Tibial nerve (tissue), 4 donors: ENCODE data around the gene MDFIC. TPM values are rescaled to one million over a fixed set of nuclear protein-coding genes. Genes with fewer than 3 reads are reported as not detected.
A peak's percentile ranks its signal among the peaks of the same experiment; 100 is the strongest.

ENCODE experiments used
- DNase-seq, 2 donors: peaks; one replicate each; pipeline ENCODE4 v3.0.0-alpha.2; 2019; ENCODE audit warnings: low spot score in 2 of 2
- H3K27ac ChIP-seq, 4 donors: fragments of 200-600 bp; sonication (generic) in 3 of 4; one replicate each; pipeline ENCODE4 v1.5.1; 2017 to 2019; ENCODE audit warnings: mild to moderate bottlenecking in 1 of 4
- H3K27me3 ChIP-seq, 2 donors: fragments of 200-600 bp; sonication (generic) in 1 of 2; one replicate each; pipeline versions ENCODE4 v1.5.1 to v1.6.0; 2017 to 2019
- H3K36me3 ChIP-seq, 3 donors: fragments of 200-600 bp; sonication (generic); one replicate each; pipeline ENCODE4 v1.5.1; 2018 to 2019
- H3K4me1 ChIP-seq, 4 donors: fragments of 200-600 bp; sonication (generic) in 3 of 4; one replicate each; pipeline ENCODE4 v1.5.1; 2017 to 2019
- H3K4me3 ChIP-seq, 4 donors: fragments of 200-600 bp; sonication (generic) in 3 of 4; one replicate each; pipeline ENCODE4 v1.5.1; 2017 to 2019; ENCODE audit warnings: mild to moderate bottlenecking in 1 of 4, moderate library complexity in 1 of 4
- H3K9me3 ChIP-seq, 4 donors: fragments of 200-600 bp; sonication (generic) in 3 of 4; one replicate each; pipeline ENCODE4 v1.5.1; 2017 to 2019
- EP300 ChIP-seq, 2 donors: sonication (generic); formaldehyde crosslinking; IDR thresholded peaks; one replicate each; pipeline ENCODE4 v1.6.1; 2017; ENCODE audit warnings: antibody characterized with exemption in 2 of 2, mild to moderate bottlenecking in 1 of 2
- POLR2A ChIP-seq, 2 donors: fragments of 450-650 bp; IDR thresholded peaks; one replicate each; pipeline ENCODE4 v1.6.1; 2017; ENCODE audit warnings: antibody characterized with exemption in 2 of 2, mild to moderate bottlenecking in 2 of 2, moderate library complexity in 2 of 2
- whole genome bisulfite sequencing, 2 donors: methylation state at CpG; one replicate each; pipeline ENCODE4 v1.1.5; 2018; 5-methylcytosine and 5-hydroxymethylcytosine counted together
- total RNA-seq, 4 donors: library from RNA; depleted of rRNA; stranded (reverse); fragments of >200 nt; gene quantifications; one replicate each; pipeline ENCODE4 v1.1.0, GENCODE V29; 2016
- TF ChIP-seq, protein P1 (sequence below), 5 experiments: fragments of 200-600 bp in 3 of 5; fragments of 450-650 bp in 2 of 5; sonication (generic) in 3 of 5; IDR thresholded peaks; one replicate each; pipeline ENCODE4 v1.5.1; 2016 to 2019; ENCODE audit warnings: antibody characterized with exemption in 5 of 5, mild to moderate bottlenecking in 3 of 5, moderate library complexity in 2 of 5

Gene MDFIC
- total RNA-seq, 4 donors from 2014 or later = 41.2 to 72.2 (median 67.4) TPM

- Histone ChIP-seq H3K4me1 (peaks cover 0 to 87% (median 44%) of the 10 kb centered on the region in 4 donors), H3K4me3 (no peak overlapping the region), H3K27me3 (no peaks in the 10 kb centered on the region), H3K27ac (peak overlapping the region in 2 of 4 donors; percentile 8 to 44), H3K36me3 (no peaks in the 10 kb centered on the region), H3K9me3 (no peaks in the 10 kb centered on the region)
- no peak for DNase-seq
- TF ChIP-seq POLR2A (IDR thresholded peaks at IDR 0.05) = no peak
- peak in 1 of 2 donors; percentile 34 for TF ChIP-seq EP300 (IDR thresholded peaks at IDR 0.05)
Observed at GRCh38 chr7:114934713-114935112, 12.8 kb downstream of the MDFIC start.

GRCh38 chr7:114936471-114936870 is 14.6 kb downstream of the MDFIC start:
- TF ChIP-seq, protein P1, sequence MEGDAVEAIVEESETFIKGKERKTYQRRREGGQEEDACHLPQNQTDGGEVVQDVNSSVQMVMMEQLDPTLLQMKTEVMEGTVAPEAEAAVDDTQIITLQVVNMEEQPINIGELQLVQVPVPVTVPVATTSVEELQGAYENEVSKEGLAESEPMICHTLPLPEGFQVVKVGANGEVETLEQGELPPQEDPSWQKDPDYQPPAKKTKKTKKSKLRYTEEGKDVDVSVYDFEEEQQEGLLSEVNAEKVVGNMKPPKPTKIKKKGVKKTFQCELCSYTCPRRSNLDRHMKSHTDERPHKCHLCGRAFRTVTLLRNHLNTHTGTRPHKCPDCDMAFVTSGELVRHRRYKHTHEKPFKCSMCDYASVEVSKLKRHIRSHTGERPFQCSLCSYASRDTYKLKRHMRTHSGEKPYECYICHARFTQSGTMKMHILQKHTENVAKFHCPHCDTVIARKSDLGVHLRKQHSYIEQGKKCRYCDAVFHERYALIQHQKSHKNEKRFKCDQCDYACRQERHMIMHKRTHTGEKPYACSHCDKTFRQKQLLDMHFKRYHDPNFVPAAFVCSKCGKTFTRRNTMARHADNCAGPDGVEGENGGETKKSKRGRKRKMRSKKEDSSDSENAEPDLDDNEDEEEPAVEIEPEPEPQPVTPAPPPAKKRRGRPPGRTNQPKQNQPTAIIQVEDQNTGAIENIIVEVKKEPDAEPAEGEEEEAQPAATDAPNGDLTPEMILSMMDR (IDR thresholded peaks at IDR 0.05) = no peak
- TF ChIP-seq EP300 (IDR thresholded peaks at IDR 0.05) (peak in 1 of 2 donors; percentile 16), POLR2A (IDR thresholded peaks at IDR 0.05) (no peak)
- 65 to 74% methylated on average over 2 of the region's 2 CpGs for WGBS, 2 donors
- Histone ChIP-seq H3K9me3 (no peaks in the 10 kb centered on the region), H3K27me3 (no peaks in the 10 kb centered on the region), H3K4me1 (peaks cover 0 to 83% (median 35%) of the 10 kb centered on the region in 4 donors), H3K36me3 (no peaks in the 10 kb centered on the region), H3K4me3 (no peak overlapping the region), H3K27ac (no peak overlapping the region)
- DNase-seq = no peak

DNA sequence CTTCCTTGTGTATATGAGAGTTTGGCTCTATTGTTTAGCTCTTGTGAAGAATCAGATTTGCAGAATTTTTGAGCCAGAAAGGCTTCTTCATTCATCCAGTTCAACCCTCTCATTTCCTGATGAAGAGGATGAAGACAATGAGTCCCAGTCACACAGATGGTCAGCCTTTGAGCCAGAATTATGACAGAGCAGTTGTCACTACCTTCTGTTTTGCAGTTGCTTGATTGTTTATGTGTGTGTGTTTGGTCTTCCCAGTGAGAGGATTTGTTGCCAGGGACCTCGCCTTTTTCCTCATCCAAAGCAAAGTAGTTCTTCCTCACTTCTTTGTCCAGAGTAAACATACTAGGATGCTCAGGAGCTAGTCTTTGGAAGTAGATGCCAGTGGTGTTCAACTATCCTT is 15.6 kb downstream of the MDFIC start:
- TF ChIP-seq EP300 (IDR thresholded peaks at IDR 0.05) (no peak), POLR2A (IDR thresholded peaks at IDR 0.05) (no peak)
- TF ChIP-seq, protein P1 (IDR thresholded peaks at IDR 0.05) = no peak
- Histone ChIP-seq H3K4me3 (no peak overlapping the region), H3K27ac (peak overlapping the region in 1 of 4 donors; percentile 52), H3K9me3 (no peaks in the 10 kb centered on the region), H3K4me1 (peaks cover 0 to 77% (median 32%) of the 10 kb centered on the region in 4 donors), H3K36me3 (no peaks in the 10 kb centered on the region), H3K27me3 (no peaks in the 10 kb centered on the region)
- WGBS, 2 donors = 33 to 50% methylated on average over 1 of the region's 1 CpG
- no peak for DNase-seq

DNA sequence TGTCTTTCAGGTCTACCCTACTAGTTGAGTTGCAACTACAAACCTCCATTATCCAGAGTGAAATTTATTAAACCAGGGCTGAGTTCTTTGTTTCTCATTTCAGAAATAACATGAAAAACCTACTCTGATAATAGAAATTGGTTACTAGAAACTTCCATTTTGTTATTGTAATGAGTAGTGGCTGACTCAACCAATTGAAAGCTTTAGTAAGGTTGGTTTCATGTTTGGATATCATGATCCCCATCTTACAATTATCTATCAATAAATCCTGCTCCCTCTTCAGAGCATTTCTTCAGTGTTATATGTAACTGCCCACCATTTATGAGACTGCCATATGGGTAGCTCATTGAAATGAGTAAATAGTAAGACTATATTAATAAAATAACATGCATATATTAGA is 16.9 kb downstream of the MDFIC start:
- peaks cover 0 to 70% (median 27%) of the 10 kb centered on the region in 4 donors for H3K4me1 ChIP-seq
- no peaks in the 10 kb centered on the region for H3K9me3 ChIP-seq
- H3K27me3 ChIP-seq = no peaks in the 10 kb centered on the region
- TF ChIP-seq POLR2A (IDR thresholded peaks at IDR 0.05) (no peak), EP300 (IDR thresholded peaks at IDR 0.05) (no peak)
- TF ChIP-seq, protein P1 (IDR thresholded peaks at IDR 0.05) = no peak
- no peak overlapping the region for H3K27ac ChIP-seq
- no peak overlapping the region for H3K4me3 ChIP-seq
- no peak for DNase-seq
- H3K36me3 ChIP-seq = no peaks in the 10 kb centered on the region

DNA sequence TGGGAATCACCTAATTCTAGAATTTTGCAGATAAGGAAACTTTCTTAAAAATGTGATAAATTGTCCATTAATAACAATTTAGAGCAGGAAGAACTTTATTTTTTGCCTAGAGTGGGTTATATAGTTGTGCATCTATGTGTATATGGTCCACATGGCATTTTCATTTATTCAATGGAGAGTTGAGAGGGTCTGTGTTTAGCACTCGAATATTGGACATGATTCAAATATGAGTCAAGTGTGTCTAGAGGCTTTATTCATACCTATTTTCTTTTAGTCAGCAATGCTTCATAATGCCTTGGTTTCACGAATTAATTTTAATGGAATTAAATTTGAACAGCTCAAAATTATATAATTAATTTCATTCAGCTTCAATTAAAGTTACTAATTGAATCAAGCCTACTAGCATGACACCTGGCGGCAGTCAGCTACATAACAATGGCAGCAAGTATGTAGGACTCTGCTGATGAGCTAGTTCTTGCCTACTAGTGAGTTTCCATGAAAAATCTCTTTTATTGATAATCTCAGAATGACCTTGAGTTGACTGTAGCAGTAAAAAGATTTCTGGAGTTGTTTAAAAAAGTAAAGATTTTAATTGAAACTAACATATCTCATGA is 17.7 kb downstream of the MDFIC start:
- Histone ChIP-seq H3K4me3 (no peak overlapping the region), H3K27ac (no peak overlapping the region), H3K36me3 (no peaks in the 10 kb centered on the region), H3K9me3 (no peaks in the 10 kb centered on the region), H3K27me3 (no peaks in the 10 kb centered on the region), H3K4me1 (peaks cover 0 to 70% (median 27%) of the 10 kb centered on the region in 4 donors)
- WGBS, 2 donors = 61 to 66% methylated on average over 3 of the region's 3 CpGs
- no peak for DNase-seq
- TF ChIP-seq, protein P1 (IDR thresholded peaks at IDR 0.05) = no peak
- TF ChIP-seq POLR2A (IDR thresholded peaks at IDR 0.05) (no peak), EP300 (IDR thresholded peaks at IDR 0.05) (no peak)
